Endodermal cell (in vitro differentiated cells): ENCODE results near the gene KAZN. TPM values are rescaled to one million over a fixed set of nuclear protein-coding genes. Genes with fewer than 3 reads are reported as not detected.

Source experiments
- DNase-seq: peaks from one replicate; pipeline ENCODE4 v3.0.0-alpha.2; 2017
- H3K27ac ChIP-seq: 2 replicates; pipeline ENCODE4 v1.5.1; 2013; ENCODE audit warnings: mild to moderate bottlenecking, low read depth, low read length, moderate library complexity
- H3K27me3 ChIP-seq: 2 replicates; pipeline ENCODE4 v1.6.1; 2013; ENCODE audit warnings: mild to moderate bottlenecking, low read length, moderate library complexity; ENCODE audit not compliant: insufficient read depth, control insufficient read depth, poor library complexity, severe bottlenecking
- H3K36me3 ChIP-seq: 2 replicates; pipeline ENCODE4 v1.7.0; 2013; ENCODE audit warnings: mild to moderate bottlenecking, low read length, moderate library complexity; ENCODE audit not compliant: control insufficient read depth, insufficient read depth
- H3K4me1 ChIP-seq: one replicate; pipeline ENCODE4 v1.7.0; 2013; ENCODE audit warnings: low read length; ENCODE audit not compliant: control insufficient read depth, insufficient read depth
- H3K4me3 ChIP-seq: 2 replicates; pipeline ENCODE4 v1.5.1; 2013; ENCODE audit warnings: mild to moderate bottlenecking, low read length, moderate library complexity
- H3K9ac ChIP-seq: 2 replicates; pipeline ENCODE4 v1.6.1; 2013; ENCODE audit warnings: mild to moderate bottlenecking, low read length, moderate library complexity; ENCODE audit not compliant: poor library complexity, severe bottlenecking; ENCODE audit errors: extremely low read depth
- H3K9me3 ChIP-seq: 2 replicates; pipeline ENCODE4 v1.6.1; 2013; ENCODE audit warnings: mild to moderate bottlenecking, low read length, moderate library complexity; ENCODE audit not compliant: control insufficient read depth
- H3K27ac Mint-ChIP-seq: 2 replicates; pipeline ENCODE4 v1.8.0; 2020; ENCODE audit warnings: mixed read lengths
- H3K27me3 Mint-ChIP-seq: 2 replicates; pipeline ENCODE4 v1.8.0; 2021; ENCODE audit warnings: mild to moderate bottlenecking, mixed read lengths; ENCODE audit not compliant: insufficient read depth
- H3K36me3 Mint-ChIP-seq: 2 replicates; pipeline ENCODE4 v1.8.0; 2020; ENCODE audit warnings: low read depth, mixed read lengths
- H3K4me1 Mint-ChIP-seq: 2 replicates; pipeline ENCODE4 v1.8.0; 2020; ENCODE audit warnings: mixed read lengths
- H3K4me3 Mint-ChIP-seq: 2 replicates; pipeline ENCODE4 v1.8.0; 2020; ENCODE audit warnings: mild to moderate bottlenecking, moderate library complexity, mixed read lengths
- H3K9me3 Mint-ChIP-seq: 2 replicates; pipeline ENCODE4 v1.8.0; 2020; ENCODE audit warnings: mild to moderate bottlenecking, mixed read lengths
- WGBS, 2 experiments: methylation state at CpG; one replicate each; pipeline versions ENCODE4 v1.1.5 to v1.1.7; 2013; ENCODE audit warnings: missing lambda C conversion rate in 2 of 2, mixed read lengths in 1 of 2; ENCODE audit not compliant: insufficient coverage in 1 of 2, insufficient read length in 1 of 2; 5-methylcytosine and 5-hydroxymethylcytosine counted together
- total RNA-seq, 2 donors: library from RNA; stranded (reverse); fragmentation: NEBNext Ultra II Directional in 1 of 2; extraction: Animal tissue kit (Norgen Biotek cat#: 25700) in 1 of 2; gene quantifications; 2 replicates in 1 of 2; 3 replicates in 1 of 2; pipeline ENCODE4 v1.2.1, GENCODE V29; 2021
- TF ChIP-seq, protein P1 (sequence below): fragments of 200-600 bp; sonication (generic); conservative IDR thresholded peaks from 2 replicates; pipeline ENCODE4 v1.5.0; 2021; ENCODE audit warnings: antibody characterized with exemption, mild to moderate bottlenecking

KAZN gene
- total RNA-seq, 2 donors from 2014 or later, result 12.4 to 13.9 TPM

DNA sequence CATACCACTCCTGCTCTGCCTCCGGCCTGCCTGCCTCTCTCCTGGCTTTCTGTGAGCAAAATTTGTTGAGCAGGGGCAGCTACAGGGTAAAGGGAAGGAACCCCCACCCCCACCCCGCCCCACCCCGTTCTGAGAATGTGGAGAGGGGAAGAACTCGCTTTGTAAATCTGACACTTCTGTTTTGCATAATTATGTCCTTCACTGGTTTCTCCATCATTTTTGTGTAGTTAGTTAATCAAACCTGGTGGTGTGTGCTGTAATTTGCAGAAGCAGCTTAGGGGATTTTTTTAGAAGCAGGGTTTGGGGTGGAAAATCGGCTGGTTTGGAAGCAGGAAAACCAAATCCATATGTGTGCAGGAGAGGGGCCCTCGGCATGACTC is 497.0 kb downstream of the KAZN start:
- H3K36me3 ChIP-seq, result no peaks in the 10 kb centered on the region
- Mint-ChIP-seq H3K36me3 (no peaks in the 10 kb centered on the region), H3K27me3 (peaks cover 13% of the 10 kb centered on the region), H3K4me1 (peaks cover 5% of the 10 kb centered on the region), H3K27ac (no peak overlapping the region), H3K9me3 (no peaks in the 10 kb centered on the region), H3K4me3 (no peak overlapping the region)
- H3K9ac ChIP-seq, result no peak overlapping the region
- no peak overlapping the region for H3K27ac ChIP-seq
- DNase-seq, result no peak
- no peak overlapping the region for H3K4me3 ChIP-seq
- H3K27me3 ChIP-seq, result peaks cover 17% of the 10 kb centered on the region
- no peaks in the 10 kb centered on the region for H3K4me1 ChIP-seq
- TF ChIP-seq, protein P1, sequence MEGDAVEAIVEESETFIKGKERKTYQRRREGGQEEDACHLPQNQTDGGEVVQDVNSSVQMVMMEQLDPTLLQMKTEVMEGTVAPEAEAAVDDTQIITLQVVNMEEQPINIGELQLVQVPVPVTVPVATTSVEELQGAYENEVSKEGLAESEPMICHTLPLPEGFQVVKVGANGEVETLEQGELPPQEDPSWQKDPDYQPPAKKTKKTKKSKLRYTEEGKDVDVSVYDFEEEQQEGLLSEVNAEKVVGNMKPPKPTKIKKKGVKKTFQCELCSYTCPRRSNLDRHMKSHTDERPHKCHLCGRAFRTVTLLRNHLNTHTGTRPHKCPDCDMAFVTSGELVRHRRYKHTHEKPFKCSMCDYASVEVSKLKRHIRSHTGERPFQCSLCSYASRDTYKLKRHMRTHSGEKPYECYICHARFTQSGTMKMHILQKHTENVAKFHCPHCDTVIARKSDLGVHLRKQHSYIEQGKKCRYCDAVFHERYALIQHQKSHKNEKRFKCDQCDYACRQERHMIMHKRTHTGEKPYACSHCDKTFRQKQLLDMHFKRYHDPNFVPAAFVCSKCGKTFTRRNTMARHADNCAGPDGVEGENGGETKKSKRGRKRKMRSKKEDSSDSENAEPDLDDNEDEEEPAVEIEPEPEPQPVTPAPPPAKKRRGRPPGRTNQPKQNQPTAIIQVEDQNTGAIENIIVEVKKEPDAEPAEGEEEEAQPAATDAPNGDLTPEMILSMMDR, result no peak
- WGBS, 2 experiments, result 83% methylated on average over 2 to 5 of the region's 6 CpGs
- no peaks in the 10 kb centered on the region for H3K9me3 ChIP-seq

DNA sequence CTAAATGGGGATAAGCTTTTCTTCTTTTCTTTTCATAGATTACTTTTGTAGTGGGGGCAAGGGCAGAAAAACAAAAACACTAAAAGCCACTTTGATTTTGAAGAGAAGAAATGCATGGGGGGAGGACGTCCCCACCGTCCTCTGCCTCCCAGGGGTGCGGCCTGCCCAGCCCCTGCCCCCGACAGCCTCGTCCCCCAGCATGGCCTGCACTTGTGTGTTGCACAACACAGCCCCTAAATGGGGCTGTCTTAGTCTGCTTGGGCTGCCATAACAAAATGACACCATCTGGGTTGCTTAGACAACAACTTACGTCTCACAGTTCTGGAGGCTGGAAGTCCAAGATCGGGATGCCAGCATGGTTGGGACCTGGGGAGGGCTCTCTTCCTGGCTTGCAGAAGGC is 497.8 kb downstream of the KAZN start:
- Histone ChIP-seq H3K27me3 (peaks cover 25% of the 10 kb centered on the region), H3K4me3 (no peak overlapping the region), H3K9ac (no peak overlapping the region), H3K4me1 (no peaks in the 10 kb centered on the region), H3K9me3 (no peaks in the 10 kb centered on the region), H3K36me3 (no peaks in the 10 kb centered on the region), H3K27ac (no peak overlapping the region)
- no peaks in the 10 kb centered on the region for H3K9me3 Mint-ChIP-seq
- no peak for DNase-seq
- H3K36me3 Mint-ChIP-seq, result no peaks in the 10 kb centered on the region
- H3K4me1 Mint-ChIP-seq, result no peaks in the 10 kb centered on the region
- H3K4me3 Mint-ChIP-seq, result no peak overlapping the region
- peaks cover 20% of the 10 kb centered on the region for H3K27me3 Mint-ChIP-seq
- 90 to 100% methylated on average over 2 to 7 of the region's 7 CpGs for WGBS, 2 experiments
- no peak overlapping the region for H3K27ac Mint-ChIP-seq
- TF ChIP-seq, protein P1, result no peak

DNA sequence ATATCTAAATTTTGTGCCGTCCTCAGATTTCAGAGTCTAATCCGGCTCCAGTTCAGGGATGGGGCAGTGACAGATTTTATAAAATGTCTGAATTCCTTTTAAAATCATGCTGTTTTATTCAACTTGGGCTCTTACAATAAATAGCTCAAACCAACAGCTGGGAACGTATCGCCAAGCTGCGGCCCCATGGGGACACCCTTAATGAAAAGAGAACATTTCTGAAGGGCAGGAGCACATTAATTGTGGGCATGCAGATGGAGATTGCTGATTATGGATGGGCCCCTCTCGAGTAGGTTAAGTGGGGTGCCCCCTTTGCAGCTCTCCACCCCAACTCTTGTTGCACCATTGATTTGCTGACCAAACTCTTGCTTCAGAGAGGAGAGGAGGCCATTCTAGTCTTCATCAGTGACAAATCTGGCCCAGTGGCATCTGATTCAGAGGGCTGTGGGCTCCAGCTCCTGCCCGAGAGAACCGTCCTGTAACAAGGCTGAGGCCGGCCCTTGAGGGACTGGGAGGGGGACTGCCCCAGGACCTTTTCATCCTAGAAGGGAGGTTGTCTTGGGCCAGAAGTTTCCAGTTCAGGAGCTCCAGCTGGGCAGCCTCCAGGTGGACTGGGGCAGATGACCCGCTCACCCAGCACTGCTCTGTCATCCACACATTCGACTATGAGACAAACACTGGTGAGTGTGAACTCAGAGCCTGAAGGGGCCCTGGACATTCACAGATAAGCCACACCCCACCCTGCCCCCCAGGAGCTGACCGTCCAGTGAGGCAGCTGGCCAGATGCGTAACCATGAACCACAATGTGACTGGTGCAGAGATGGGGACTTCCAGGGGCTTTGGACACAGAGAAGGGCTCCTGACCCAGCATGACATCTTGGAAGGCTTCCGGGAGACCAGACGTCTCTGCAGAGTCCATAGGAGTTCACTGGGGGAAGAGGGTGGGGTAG is 500.0 kb downstream of the KAZN start:
- H3K4me1 Mint-ChIP-seq, result no peaks in the 10 kb centered on the region
- peaks cover 31% of the 10 kb centered on the region for H3K27me3 ChIP-seq
- DNase-seq, result no peak
- H3K27me3 Mint-ChIP-seq, result peaks cover 27% of the 10 kb centered on the region
- H3K36me3 Mint-ChIP-seq, result no peaks in the 10 kb centered on the region
- no peak overlapping the region for H3K27ac ChIP-seq
- no peaks in the 10 kb centered on the region for H3K9me3 Mint-ChIP-seq
- TF ChIP-seq, protein P1, result no peak
- no peaks in the 10 kb centered on the region for H3K36me3 ChIP-seq
- H3K9ac ChIP-seq, result no peak overlapping the region
- H3K27ac Mint-ChIP-seq, result no peak overlapping the region
- H3K4me3 ChIP-seq, result no peak overlapping the region
- 91 to 95% methylated on average over 6 to 15 of the region's 15 CpGs for WGBS, 2 experiments
- no peak overlapping the region for H3K4me3 Mint-ChIP-seq
- H3K4me1 ChIP-seq, result no peaks in the 10 kb centered on the region
- no peaks in the 10 kb centered on the region for H3K9me3 ChIP-seq
